Adipose tissue (tissue), 3 donors: ENCODE results near the gene TBXAS1. TPM values are rescaled to one million over a fixed set of nuclear protein-coding genes. Genes with fewer than 3 reads are reported as not detected.

ENCODE experiments used
- H3K27ac ChIP-seq: one replicate; pipeline ENCODE4 v1.5.1; 2013; ENCODE audit warnings: low read depth, low read length
- WGBS, 3 donors: extraction: QIAGEN DNeasy Blood & Tissue Kit; methylation state at CpG; one replicate each; pipeline ENCODE4 v1.1.7; 2013; 5-methylcytosine and 5-hydroxymethylcytosine counted together
- polyA plus RNA-seq, 3 donors: library from polyadenylated mRNA; stranded (reverse); fragments of 200-250 nt; gene quantifications; one replicate each; pipeline ENCODE4 v1.2.3, GENCODE V29; 2013
- donor health status: healthy with polysubstance abuse.
- donor health status: Bipolar disorder and iron deficiency.
- donor health status: healthy.

TBXAS1 gene
- polyA plus RNA-seq, 3 donors: 3.4 to 15.7 (median 9.8) TPM

DNA sequence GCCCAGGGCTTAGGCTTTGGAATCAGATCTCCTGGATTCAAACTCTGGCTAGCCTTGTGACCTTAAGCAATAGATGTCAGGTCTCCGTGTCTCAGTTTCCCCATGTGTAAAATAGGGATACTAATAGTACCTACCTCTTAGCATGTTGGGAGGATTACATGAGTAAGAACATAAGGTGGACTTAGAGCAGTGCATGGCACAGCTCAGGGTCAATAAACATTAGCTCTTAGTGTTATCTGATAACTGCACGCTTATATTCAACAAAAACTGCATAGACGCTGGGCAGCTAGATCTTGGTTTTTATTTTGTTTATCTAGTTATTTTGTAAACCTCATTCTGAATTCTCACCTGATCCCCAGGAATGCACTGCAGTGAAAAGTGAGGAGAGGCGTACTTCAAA, 17.2 kb downstream of the TBXAS1 start:
- 57 to 85% (median 83%) methylated on average over 4 of the region's 4 CpGs for WGBS, 3 donors
- no peak overlapping the region for H3K27ac ChIP-seq

- 96 to 99% (median 99%) methylated on average over 2 of the region's 2 CpGs for WGBS, 3 donors
- H3K27ac ChIP-seq: no peak overlapping the region
These were observed 19.2 kb downstream of the TBXAS1 start for GRCh38 chr7:139848274-139848673.

DNA sequence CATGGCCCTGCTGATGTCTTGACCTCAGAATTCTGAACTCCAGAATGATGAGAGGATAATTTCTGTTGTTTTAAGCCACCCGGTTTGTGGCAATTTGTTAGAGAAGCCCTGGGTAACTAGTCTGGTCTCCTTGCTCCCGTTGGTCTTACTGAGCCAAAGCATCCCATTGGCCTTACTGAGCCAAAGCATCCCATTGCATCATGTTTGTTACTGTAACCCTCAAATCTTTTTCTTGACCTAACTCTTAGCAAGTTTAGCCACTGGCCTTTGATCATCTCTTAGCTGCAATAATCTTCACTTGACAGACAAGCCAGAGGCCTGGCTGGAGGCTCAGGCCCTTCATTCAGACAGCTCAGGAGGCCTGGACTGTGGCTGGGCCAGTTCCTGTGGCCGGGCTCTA, 21.8 kb downstream of the TBXAS1 start:
- 91 to 93% (median 92%) methylated on average over 3 of the region's 3 CpGs for WGBS, 3 donors

GRCh38 chr7:139851770-139852481, 22.9 kb downstream of the TBXAS1 start:
- H3K27ac ChIP-seq: no peak overlapping the region
- WGBS, 3 donors: 86 to 92% (median 89%) methylated on average over 4 of the region's 4 CpGs

More for the DNA sequence above, 21.8 kb downstream of the TBXAS1 start:
- H3K27ac ChIP-seq: no peak overlapping the region

DNA sequence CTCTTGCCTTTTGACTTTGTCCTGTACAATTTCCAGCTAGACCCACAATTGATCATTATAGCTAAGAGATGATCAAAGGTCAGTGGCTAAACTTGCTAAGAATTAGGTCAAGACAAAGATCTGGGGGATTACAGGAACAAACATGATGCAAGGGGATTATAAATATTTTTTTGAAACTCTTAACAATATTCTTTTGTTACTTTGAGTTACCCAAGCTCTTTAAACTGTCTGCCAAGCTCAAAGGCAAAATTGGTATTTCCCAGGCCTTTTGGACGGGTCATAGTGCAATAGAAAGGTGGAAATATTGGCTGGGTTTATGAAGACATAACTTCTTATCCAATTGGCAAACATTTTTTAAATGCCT, 23.4 kb downstream of the TBXAS1 start:
- H3K27ac ChIP-seq: no peak overlapping the region
- WGBS, 3 donors: 70 to 84% (median 72%) methylated on average over 1 of the region's 1 CpG

GRCh38 chr7:139853506-139854123, 24.6 kb downstream of the TBXAS1 start:
- WGBS, 3 donors: 39 to 81% (median 46%) methylated on average over 5 of the region's 5 CpGs
- no peak overlapping the region for H3K27ac ChIP-seq

DNA sequence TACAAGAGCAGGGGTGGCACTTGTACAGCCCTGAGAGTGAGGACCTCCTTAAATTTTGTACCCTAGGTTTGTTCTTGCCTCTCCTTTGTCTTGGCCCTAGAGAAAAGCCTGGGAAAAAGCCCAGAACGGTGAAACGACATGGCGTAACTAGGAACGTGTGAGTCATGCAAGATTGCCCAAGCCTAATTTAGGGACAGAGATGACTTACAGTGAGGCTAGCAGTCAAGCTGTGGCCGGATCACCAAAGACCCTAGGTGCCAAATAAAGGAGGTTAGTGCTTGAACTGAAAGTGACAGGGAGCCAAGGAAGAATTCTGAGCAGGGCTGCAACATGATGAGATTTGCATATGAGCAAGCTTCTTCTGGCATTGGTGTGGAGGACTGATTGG, 25.1 kb downstream of the TBXAS1 start:
- WGBS, 3 donors: 47 to 90% (median 51%) methylated on average over 5 of the region's 5 CpGs
- no peak overlapping the region for H3K27ac ChIP-seq

DNA sequence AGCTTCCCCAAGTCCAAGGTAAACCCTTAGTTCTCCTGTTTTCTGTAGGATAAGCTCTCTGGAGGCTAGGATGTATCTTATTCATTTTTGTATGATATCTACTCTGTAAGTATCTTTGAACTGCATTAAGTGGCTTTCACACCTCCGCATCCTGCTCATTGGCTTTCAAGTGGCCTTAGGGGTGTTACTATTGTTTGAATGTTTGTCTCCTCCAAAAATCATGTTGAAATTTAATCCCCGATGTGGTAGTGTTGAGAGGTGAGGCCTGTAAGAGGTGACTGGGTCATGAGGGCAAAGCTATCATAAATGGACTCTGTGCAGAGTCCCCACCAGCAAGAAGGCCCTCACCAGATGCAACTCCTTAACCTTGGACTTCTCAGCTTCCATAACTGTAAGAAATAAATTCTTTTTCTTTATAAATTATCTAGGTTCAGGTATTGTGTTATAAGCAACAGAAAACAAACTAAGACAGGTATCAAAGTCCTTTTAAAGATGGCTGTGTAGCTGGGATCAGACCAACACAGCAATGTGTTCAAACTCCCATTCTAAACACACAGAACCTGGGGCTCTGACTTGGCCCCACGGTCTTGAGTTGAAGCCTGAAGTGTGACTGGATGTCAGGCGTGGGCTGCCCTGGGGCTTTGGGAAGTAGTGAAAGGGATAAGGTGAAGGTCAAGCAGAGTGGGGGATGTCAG, 25.9 kb downstream of the TBXAS1 start:
- H3K27ac ChIP-seq: no peak overlapping the region
- 72 to 87% (median 78%) methylated on average over 4 of the region's 4 CpGs for WGBS, 3 donors

DNA sequence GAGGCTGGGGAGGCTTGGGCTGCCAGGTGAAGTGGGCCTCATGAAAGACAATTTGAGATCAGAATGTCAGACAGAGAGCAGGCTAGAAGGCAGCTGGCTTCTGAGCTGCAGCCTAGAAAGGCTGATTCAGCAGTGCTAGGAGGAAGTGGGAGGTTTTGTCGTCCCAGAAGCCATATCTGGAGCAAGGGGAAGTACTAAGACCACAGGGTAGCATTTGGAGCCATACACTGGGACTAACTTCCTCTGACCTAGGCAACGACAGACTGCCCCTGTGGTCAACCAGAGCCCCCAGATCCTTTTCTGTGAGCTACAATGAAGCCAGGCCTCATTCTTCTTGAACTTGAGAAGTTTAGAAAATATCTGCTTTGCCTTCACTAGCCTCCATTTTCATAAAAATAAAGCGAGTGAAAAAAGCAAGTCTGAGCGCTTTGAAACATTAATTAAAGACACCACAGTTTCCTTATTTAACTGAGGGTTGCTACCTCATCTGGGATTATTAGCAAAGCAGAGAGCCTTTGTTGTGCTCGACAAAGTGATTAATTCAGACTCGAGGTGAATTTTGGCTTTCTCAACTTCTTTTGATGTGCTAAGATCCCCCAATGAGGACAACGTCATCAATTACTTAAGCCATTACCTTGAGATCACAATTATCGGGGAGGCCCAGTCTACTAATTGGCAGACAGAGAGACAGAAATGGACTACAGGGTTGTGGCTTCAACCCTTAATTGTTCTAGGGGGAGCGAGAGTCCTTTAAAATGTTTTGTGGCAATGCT, 26.6 kb downstream of the TBXAS1 start:
- H3K27ac ChIP-seq: no peak overlapping the region
- 52 to 80% (median 60%) methylated on average over 9 of the region's 9 CpGs for WGBS, 3 donors

GRCh38 chr7:139857791-139858190, 28.7 kb downstream of the TBXAS1 start:
- no peak overlapping the region for H3K27ac ChIP-seq
- WGBS, 3 donors: 90 to 96% (median 93%) methylated on average over 3 of the region's 3 CpGs

DNA sequence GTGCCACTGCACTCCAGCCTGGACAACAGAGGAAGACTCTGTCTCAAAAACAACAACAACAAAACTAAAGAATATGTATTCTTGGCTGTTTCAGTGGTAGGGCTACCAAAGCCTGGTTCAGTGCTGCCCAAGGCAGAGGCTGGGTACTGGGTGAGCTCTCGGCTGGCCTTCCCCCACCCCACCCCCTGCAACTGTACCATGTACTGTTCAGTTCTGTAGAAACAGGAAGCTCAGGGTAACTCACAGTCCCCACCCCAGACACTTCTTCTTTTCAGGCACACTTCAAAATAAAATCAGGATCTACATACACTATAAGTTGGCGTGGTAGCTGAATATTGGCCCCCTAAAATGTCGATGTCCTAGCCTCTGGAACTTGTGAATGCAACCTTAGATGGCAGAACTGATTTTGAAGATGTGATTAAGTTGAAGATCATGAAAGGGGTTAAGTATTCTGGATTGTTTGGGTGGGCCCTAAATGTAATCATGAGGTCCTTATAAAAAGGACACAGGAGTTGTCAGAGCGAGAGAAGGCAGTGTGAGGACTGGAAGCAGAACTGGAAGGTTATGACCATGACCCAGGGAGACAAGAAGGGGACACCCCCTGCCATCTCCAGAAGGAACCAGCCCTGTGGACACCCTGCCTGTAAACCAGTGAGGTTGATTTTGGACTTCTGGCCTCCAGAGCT, 31.2 kb downstream of the TBXAS1 start:
- H3K27ac ChIP-seq: no peak overlapping the region
- WGBS, 3 donors: 52 to 83% (median 58%) methylated on average over 4 of the region's 4 CpGs

- no peak overlapping the region for H3K27ac ChIP-seq
- WGBS, 3 donors: 33 to 54% (median 39%) methylated on average over 2 of the region's 2 CpGs
These were observed 32.7 kb downstream of the TBXAS1 start for GRCh38 chr7:139861803-139862202.

DNA sequence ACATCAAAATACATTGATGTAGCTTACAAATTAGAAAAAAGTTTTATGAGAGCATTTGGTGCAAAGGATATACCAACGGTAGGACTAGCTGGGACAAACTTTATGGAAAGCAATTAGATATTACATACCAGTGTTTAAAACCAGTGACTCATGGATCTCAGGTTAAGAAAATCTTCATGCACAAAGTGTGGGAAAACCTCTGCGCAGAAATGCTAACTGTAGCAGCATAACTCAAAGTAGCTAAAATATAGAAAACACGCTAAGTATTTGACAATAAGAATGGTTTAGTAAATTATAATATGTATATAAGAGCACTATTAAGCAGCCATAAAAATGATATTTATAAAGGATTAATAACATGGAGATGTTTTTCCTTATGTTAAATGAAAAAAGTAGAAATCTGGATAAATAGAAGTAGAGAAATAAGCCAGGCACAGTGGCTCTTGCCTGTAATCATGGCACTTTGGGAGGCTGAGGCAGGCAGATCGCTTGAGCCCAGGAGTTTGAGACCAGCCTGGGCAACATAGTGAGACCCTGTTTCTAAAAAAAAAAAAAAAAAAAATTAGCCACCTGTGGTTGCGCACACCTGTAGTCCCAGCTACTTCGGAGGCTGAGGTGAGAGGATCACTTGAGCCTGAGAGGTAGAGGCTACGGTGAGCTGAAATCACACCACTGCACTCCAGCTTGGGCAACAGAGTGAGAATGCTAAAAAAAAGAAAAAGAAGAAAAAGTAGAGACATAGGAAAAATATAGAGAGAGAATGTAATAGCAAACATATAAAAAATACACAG, 37.2 kb downstream of the TBXAS1 start:
- 88 to 97% (median 95%) methylated on average over 7 of the region's 7 CpGs for WGBS, 3 donors
- no peak overlapping the region for H3K27ac ChIP-seq

DNA sequence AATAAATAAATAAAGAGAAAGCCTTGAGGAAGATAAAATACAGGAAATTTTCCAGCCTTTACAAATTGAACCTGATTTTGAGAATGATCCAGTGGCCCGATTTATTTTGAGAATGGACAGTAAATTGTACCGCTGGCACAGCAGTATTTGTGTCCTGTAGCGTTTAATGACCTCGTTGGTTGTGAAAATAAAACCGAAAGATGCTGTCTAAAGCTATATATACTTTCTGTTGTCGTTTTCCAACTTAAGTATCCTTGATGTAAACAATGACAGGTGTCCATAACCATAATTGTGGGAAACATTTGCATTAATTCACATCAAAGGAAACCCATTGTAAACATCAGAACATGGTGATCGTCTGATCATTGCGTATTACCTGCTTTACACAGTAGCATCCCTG, 38.8 kb downstream of the TBXAS1 start:
- H3K27ac ChIP-seq: no peak overlapping the region
- WGBS, 3 donors: 90 to 94% (median 92%) methylated on average over 8 of the region's 8 CpGs

DNA sequence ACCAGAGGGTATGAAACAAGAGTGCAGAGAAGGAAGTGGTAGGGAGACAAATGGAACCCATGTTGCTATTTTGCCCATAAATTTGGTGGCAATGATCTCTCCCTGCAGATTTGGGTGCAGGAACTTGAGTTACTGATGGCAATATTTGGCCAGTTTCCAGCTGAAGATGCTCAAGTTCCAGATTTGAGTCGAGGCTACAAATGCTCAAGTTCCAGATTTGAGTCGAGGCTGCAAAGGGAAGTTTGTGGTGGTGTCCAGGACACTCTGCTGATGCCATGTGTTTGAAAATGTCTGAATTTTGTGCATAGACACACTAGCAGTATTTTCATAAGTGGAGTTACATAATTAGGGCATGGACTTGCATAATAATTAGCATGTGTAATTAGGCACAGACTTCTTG, 40.8 kb downstream of the TBXAS1 start:
- no peak overlapping the region for H3K27ac ChIP-seq
- 47 to 91% (median 63%) methylated on average over 2 of the region's 2 CpGs for WGBS, 3 donors

DNA sequence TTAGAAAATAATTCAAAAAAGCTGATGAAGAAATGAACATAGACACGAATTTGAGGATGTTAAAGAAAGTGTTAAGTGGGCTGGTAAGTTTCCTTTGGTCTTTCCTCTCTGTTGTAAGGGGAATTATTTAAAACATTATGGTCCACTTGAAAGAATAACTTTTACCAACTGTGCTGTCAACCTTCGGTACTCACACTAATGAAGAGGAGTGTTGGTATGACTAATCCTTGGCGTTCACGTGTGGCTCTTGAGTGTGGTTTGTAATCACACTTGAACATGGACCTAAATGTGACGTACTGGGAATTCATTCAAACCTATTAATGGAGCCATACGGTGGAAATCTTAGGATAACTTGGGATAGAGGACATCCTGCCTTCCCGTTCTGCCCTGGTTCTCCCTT, 41.3 kb downstream of the TBXAS1 start:
- H3K27ac ChIP-seq: no peak overlapping the region
- 77 to 87% (median 82%) methylated on average over 7 of the region's 7 CpGs for WGBS, 3 donors

GRCh38 chr7:139871331-139871730, 42.3 kb downstream of the TBXAS1 start:
- WGBS, 3 donors: 53 to 79% (median 74%) methylated on average over 8 of the region's 8 CpGs
- no peak overlapping the region for H3K27ac ChIP-seq

- 70 to 86% (median 82%) methylated on average over 2 of the region's 2 CpGs for WGBS, 3 donors
- no peak overlapping the region for H3K27ac ChIP-seq
These were observed 42.8 kb downstream of the TBXAS1 start for GRCh38 chr7:139871820-139872219.
